HG02678 (cell line): ENCODE results near the gene SF3A2.

Source experiments
- ATAC-seq: cut with Tn5 transposase; IDR thresholded peaks from one replicate; pipeline ENCODE4 v1.9.1; 2021; ENCODE audit warnings: mild to moderate bottlenecking, moderate library complexity; ENCODE audit not compliant: unreplicated experiment

The SF3A2 gene

DNA sequence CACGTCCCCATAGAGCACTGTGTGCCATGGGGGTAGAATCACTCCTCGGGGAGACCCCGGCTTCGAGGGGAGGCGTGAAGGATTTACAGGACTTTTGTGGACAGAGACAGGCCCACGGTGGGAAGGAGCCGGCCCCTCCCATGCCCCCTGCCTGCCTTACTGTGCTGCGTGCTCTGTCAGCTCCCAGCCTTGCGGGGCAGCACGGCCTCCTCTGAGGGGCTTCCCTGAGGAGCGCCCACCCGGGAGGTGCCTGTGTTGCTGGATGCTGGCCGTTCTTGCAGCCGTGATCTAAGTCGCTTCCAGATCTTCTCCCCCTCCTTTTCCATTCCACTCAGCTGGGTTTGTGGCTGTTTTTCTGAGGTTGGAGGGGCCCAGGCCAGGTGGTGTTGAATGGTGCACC, 29.6 kb upstream of the SF3A2 start:
- no peak for ATAC-seq

GRCh38 chr19:2207991-2208860, 28.4 kb upstream of the SF3A2 start:
- no peak for ATAC-seq

- ATAC-seq: no peak
Observed at GRCh38 chr19:2208975-2209374, 27.6 kb upstream of the SF3A2 start.

GRCh38 chr19:2209408-2209807, 27.2 kb upstream of the SF3A2 start:
- ATAC-seq: no peak

DNA sequence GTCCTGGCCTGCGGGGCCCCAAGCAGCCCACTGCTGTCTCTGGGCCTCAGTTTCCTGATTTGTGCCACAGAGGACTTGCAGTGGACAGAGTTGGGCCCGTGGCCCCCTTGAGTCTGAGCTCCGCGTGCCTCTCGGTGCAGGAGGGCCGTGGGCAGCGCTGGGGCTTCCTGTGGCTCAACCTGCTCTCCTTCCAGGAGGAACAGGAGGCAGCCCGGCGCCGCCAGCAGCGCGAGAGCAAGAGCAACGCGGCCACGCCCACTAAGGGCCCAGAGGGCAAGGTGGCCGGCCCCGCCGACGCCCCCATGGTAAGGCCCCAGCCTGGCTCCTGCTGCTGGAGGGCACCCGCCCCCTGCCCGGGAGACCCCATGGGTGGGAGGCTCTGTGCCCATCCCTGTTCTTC, 26.4 kb upstream of the SF3A2 start:
- no peak for ATAC-seq

GRCh38 chr19:2210987-2211740, 25.5 kb upstream of the SF3A2 start:
- ATAC-seq: no peak

DNA sequence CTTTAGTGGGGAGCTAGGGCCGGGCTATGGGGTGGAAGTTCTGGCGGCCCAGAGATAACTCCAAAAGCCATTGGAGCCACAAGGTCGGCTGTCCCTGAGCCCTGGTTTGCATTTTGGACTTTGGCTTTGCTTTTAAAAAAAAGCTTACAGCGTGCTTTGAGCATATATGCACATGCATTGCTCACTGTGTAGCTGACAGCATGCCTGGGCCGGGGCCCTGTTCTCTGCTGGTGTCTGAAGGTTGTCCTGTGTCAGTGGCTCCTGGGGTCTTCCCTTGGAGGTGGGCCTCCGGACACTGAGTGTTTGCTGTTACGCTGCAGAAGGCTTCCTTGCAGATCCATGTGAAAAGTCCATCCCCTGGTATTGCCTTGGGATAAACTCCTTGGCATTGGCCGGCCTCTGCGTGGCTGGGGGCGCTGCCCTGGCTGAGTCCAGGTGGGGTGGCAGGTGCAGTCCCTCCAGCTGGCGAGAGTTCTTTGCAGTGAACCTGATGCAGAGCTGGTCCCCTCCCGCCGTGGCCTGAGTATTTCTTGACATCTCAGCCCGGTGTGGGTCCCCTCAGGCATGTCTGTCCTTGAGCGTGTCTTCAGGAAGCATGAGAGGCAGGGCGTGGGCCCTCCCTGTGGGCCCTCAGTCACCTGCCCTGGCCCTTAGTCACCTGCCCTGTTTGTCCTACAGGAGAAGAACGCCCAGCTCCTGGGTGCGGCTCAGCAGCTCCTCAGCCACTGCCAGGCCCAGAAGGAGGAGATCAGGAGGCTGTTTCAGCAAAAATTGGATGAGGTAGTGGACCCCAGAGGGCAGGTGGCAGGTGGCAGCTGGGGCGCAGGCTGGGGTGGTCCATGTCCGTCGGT, 23.5 kb upstream of the SF3A2 start:
- ATAC-seq: no peak

DNA sequence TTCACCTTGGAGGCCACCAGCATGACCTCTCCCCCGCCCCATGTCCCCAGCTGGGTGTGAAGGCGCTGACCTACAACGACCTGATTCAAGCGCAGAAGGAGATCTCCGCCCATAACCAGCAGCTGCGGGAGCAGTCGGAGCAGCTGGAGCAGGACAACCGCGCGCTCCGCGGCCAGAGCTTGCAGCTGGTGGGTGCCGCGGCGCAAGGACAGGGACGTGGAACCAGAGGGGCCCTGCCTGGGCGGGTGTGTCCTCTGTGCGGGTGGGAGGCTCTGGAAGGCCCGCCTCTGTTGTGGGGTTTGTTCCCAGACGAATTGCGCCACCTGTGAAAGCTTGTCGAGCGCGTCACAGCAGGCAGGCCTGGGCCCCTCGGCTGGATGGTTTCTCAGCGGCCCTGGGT, 22.8 kb upstream of the SF3A2 start:
- no peak for ATAC-seq

DNA sequence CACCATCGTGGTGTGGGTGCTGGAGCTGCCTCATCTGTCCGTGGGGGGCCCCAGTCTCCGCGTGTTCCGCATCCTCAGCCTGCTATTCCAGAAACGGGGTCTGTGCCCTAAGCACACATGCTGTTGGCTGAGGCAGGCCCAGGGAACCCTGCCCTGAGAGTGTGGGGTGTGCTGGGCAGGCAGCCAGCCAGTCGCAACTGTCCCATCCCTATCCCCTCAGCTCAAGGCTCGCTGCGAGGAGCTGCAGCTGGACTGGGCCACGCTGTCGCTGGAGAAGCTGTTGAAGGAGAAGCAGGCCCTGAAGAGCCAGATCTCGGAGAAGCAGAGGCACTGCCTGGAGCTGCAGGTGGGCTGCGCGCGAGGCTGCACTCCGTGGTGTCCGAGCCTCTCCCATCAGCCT, 22.4 kb upstream of the SF3A2 start:
- ATAC-seq: no peak

DNA sequence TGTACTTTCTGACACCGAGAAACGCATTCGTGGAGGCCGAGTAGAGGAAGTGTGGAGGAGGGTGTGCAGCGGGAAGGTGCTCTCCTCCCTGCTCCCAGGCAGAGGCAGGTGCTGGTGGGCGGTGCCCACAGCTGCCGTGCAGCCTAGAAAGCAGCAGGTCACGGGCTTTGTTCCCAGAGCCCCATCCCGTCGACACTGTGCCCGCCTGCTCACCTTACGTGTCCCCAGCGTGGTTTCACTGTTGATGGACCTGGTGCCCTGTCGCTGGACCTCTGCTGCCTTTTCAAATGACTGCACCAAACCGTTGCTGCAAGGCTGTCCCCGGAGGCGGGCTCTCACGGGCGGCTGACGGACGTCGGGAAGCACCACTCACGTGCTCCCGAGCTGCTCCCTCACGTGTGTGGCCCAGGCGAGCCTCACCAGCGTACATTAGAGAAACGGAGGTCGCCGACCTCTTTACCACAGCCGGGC, 21.3 kb upstream of the SF3A2 start:
- ATAC-seq: no peak

GRCh38 chr19:2216361-2217225, 20.0 kb upstream of the SF3A2 start:
- ATAC-seq: no peak

DNA sequence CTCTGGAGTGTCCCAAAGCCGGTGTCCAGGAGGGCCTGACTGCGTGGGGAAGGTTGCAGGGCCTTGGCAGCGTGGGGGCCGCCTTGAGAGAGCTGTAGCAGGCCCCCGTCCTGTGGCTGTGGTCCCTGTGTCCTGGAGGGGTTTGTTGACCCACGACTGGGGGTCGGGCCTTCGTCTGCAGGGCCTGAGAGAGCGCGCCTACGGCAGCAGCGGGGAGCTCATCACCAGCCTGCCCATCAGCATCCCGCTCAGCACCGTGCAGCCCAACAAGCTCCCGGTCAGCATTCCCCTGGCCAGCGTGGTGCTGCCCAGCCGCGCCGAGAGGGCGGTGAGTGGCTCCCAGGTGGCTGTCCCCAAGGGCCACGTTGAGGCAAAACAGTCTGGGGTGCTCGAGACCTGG, 19.0 kb upstream of the SF3A2 start:
- ATAC-seq: no peak

- no peak for ATAC-seq
Observed at GRCh38 chr19:2219726-2220125, 16.9 kb upstream of the SF3A2 start.

- no peak for ATAC-seq
Observed at GRCh38 chr19:2221250-2221831, 15.3 kb upstream of the SF3A2 start.

GRCh38 chr19:2221918-2222317, 14.7 kb upstream of the SF3A2 start:
- no peak for ATAC-seq

- ATAC-seq: no peak
Observed at GRCh38 chr19:2223391-2223790, 13.2 kb upstream of the SF3A2 start.

- no peak for ATAC-seq
Observed at GRCh38 chr19:2223959-2224358, 12.7 kb upstream of the SF3A2 start.

DNA sequence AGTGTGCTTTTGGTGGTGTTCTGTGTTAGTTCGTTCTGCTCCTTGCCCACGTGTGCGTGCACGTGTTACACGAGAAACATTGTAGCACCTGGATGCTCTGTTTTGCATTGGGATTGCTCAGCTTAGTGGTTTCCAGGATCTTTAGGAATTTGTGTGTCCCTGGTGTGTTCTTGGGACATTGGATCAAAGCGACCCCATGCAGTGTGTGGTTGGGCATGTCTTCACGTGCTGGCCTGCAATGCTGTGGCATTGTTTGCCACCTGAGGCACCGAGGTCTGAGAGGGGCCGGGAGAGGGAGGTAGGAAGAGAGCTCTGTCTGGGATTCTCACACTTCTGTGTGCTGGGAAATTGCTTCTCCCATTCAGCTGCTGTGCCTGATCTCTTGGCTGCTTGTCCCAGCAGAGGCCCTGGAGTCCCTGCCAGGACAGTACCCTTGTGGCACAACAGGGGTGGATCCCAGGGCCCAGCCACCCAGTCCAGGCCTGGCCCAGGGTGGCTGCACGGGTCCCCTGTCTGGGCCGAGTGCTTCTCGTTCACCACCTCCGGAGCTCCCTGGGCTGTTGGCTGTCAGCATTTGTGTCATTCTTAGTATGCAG, 11.8 kb upstream of the SF3A2 start:
- ATAC-seq: no peak

DNA sequence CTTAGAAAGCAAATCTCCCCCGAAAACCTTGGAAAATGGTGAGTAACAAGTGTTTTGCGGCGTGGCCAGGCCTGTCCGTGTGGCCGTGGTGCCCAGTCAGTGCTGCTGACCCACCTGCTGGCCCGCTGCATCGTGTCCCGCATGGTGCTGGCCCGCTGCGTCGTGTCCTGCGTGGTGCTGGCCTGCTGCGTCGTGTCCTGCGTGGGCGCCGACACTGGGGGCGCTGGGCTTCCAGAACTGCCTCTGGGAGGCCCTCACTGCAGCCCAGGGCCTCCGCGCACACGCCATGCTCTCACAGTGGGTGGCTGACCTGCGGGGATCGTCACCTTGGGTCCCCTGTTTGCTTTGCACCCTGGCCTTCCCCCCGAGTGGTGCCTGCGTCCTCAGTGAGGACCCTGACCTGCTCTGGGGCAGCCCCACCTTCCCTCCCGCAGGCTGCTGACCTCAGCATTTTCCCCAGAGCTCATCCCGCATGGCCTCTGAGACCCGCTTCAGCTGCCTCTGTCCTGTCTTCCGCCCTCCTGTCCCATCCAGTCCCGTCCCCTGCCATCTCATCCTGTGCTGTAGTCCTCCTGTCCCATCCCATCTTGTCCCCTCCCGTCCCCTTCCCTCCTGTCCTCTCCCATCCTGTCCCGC, 11.1 kb upstream of the SF3A2 start:
- ATAC-seq: no peak
